Left hindlimb (tissue), 1 donor: ENCODE results near the gene ADAD1.
"Not testable (repeated sequence)": the region's sequence is repeated elsewhere in the genome, so short reads cannot be mapped to it uniquely, and the experiment has no call there.

Experiments used
- DNase-seq: peaks from one replicate; pipeline ENCODE4 v3.0.0-alpha.2; 2018

Gene ADAD1

GRCh38 chr4:122378711-122379110, at the start of gene ADAD1:
TSS of gene ADAD1 (plus strand) at chr4:122379011. CDS start at chr4:122380070, 1,059 bp downstream.
- no peak for DNase-seq

GRCh38 chr4:122329876-122330565, 48.8 kb upstream of the ADAD1 start:
- DNase-seq: no peak

DNA sequence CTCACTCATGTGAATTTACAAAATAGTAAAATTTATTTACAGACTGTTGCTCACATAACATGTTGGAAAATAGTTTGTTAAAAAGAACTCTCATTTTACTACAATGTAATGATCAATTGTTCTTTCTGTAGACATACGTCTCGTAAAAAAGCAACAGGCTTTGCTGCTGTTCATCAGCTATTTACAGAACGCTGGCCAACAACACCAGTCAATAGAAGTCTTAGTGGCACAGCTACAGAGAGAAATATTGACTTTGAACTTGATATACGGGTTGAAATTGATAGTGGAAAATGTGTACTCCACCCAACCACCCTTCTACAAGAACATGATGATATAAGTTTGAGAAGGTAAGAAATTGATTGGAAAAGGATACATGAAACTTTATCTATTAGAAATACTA, 47.6 kb upstream of the ADAD1 start:
- no peak for DNase-seq

DNA sequence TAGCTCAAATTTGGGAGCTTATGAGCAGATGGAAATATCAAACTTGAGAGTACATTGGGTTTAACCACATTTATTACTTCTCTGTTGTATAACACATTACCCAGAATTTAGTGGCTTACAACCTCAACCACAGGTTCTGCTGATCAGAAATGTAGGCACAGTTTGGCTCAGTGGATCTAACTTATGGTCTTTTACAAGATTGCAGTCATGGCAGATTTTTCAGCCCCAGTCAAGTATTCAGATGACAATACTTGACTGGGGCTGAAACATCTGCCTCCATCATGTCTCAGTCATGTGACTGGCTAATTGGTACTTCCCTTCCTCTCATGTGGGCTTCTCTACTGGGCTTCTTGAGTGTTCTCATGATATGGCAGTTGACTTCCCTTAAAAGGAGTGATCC, 44.0 kb upstream of the ADAD1 start:
- DNase-seq: no peak

- no peak for DNase-seq
Observed at GRCh38 chr4:122341886-122342285, 36.9 kb upstream of the ADAD1 start.

GRCh38 chr4:122346036-122346435, 32.8 kb upstream of the ADAD1 start:
- no peak for DNase-seq

GRCh38 chr4:122346503-122346902, 32.3 kb upstream of the ADAD1 start:
- no peak for DNase-seq

DNA sequence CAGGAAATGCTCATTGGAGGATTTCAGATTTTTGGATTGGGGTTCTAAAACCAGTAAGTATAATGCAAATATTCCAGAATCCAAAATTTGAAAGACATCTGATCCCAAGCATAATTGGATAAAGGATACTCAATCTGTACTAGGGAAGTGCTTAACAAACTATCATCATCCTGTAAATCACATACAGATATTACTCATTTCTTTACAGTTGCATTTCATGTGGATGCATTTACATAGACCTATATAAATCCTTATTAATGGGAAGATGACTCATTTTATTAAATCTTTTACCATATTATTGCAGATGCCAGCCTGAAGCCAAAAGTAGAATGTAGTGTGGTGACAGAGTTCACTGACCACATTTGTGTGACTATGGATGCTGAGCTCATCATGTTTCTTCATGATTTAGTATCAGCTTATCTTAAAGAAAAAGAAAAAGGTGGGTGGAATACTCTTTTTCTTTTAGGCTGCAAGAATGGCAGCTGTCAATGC, 22.4 kb upstream of the ADAD1 start:
- no peak for DNase-seq

- DNase-seq: no peak
Observed at GRCh38 chr4:122360754-122361153, 18.1 kb upstream of the ADAD1 start.

GRCh38 chr4:122364700-122365404, 14.0 kb upstream of the ADAD1 start:
- no peak for DNase-seq

- not testable (repeated sequence) for DNase-seq
Observed at GRCh38 chr4:122368786-122369185, 10.0 kb upstream of the ADAD1 start.

- no peak for DNase-seq
Observed at GRCh38 chr4:122377352-122377751, 1.5 kb upstream of the ADAD1 start.

DNA sequence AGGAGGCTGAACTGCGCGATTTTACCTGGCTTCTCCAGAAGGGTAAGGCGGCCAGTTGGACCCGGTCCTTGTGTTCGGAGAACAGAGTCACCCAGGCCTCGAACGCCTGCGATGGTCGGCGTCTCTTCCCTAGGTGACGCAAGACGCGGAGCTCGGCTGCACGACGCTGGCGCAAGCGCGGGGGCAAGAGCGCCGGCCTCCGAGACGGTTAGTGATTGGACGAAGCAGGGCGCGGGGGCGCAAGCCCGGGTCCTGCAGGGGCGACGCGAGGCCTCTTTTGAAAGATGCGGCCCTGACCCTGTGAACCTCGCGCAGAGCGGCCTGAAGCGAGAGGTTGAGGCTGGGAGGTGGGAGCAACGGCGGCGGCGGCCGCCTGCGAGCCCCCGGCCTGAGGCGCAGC, 428 bp downstream of the ADAD1 start:
- no peak for DNase-seq

GRCh38 chr4:122383341-122383740, 4.5 kb downstream of the ADAD1 start:
- no peak for DNase-seq

DNA sequence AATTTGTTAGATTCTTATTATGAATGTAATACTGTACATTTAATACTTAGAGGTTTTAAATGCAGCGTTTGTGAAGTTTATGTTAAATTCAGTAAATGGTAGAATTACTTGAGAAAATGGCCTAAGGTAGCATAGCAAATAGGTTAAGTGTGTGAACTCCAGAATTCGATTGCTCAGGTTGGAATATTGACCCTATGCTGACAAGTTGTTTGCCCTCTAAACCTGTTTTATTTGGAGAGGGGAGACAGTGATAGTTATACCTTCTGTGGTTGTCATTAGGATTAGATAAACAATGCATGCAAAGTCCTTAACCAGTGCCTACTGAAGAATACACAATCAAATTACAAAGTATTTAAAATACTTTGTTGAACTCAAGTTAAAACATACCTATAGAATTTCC, 5.4 kb downstream of the ADAD1 start:
- DNase-seq: no peak

GRCh38 chr4:122393276-122393675, 14.5 kb downstream of the ADAD1 start:
- DNase-seq: no peak

GRCh38 chr4:122403861-122404260, 25.1 kb downstream of the ADAD1 start:
- DNase-seq: peak; percentile 20

DNA sequence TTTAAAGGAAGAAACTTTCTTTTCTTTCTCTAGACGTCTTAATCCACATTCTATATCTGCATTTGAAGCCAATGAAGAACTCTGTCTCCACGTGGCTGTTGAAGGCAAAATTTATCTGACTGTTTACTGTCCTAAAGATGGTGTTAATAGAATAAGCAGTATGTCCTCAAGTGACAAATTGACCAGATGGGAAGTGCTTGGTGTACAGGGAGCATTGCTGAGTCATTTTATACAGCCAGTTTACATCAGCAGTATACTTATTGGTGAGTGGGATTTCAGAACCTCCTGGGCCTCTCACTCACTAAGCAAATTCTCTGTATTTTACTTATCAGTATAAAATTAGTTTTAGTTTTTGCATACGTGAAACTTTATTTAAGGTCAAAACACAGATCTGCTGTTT, 33.7 kb downstream of the ADAD1 start:
- DNase-seq: no peak

DNA sequence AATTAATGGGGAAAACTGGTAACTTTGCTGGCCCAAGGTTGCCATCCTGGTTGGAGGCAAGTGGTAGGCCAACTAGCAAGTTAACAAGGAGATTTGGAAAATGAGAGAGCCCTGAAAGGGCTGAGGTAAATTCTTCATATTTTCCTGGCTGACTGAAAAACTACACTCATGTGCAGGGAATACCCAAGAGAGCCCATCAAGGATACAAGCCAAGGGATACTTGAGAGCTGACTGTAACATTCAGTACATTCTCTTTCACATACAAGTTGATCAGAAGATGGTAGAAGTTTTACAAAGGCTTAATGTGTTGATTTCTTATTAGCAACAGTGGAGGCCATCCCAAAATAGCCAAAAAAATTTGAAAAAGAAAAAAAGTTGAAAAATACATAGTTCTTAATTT, 44.4 kb downstream of the ADAD1 start:
- DNase-seq: no peak

DNA sequence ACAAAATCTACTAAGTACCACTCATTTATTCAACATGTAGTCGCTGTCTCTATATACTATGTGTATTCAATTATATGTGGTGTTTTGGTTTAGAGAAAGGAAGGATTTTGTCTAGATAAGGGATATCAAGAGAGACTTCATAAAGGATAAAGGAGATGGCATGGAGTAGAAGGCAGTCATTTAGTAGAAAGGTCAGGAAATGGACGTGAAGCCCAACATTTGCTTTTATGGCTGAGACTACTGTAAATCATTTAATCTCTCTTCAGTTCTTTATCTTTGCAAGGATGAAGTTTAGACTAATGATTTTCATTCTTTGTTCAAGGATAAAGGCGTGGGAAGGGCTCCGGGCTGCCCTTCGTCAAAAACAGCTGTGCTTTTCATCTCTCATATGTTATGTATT, 52.5 kb downstream of the ADAD1 start:
- DNase-seq: no peak

GRCh38 chr4:122434285-122434684, 55.5 kb downstream of the ADAD1 start:
- DNase-seq: no peak

DNA sequence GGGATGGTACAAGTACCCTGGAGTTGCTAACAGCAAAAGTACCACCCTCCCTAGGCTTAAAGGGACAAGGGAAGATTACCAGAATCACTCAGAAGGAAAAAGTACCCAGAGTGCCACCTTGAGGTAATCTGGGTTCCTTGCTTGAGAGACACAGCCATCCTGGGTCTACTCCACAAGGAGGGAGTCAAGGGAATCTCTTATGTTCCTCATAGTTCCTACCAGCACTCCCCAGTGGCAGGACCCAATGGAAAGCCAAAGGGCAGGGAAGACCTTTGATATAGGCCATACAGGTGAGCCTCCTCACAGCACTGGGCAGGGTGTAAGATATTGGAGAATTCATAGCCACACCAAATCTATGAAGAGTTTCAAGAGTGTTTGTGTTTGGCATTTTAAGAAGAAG, 72.0 kb downstream of the ADAD1 start:
- no peak for DNase-seq

DNA sequence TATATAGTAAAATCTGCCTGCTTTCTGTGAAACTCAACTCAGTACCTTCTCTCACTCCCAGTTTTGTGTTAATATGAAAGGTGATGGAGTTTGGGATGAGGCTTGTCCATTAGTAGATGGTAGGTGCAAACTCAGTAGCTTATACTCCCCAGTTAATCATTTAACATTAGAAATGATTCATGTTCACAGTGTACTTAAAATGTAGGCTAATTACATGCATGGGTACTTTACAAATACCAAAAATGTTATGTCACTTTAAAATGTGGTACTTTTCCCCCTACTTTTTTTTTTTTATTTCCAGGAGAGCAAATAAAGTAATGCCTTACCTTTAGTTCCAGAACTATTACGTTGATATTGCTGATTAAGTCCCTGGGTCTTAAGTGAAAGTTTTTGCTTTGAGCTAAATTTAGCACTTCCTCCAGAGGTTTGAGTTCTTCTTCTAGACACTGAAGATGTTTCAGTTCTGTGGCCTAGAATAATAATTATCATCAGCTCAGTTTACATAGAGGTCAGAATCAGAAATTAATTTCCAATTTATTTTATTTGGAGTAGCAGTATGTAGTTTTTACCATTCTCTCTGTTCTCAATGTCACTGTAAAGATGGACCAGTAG, 74.7 kb downstream of the ADAD1 start:
- no peak for DNase-seq
